Upper lobe of right lung (tissue), 1 donor: ENCODE results near the gene ZNF19. TPM values are rescaled to one million over a fixed set of nuclear protein-coding genes. Genes with fewer than 3 reads are reported as not detected.

ENCODE experiments used
- ATAC-seq: fragments of 200-7000 bp; cut with Tn5 transposase; one replicate; pipeline ENCODE4 v1.9.1; 2020; ENCODE audit warnings: mild to moderate bottlenecking, moderate library complexity
- DNase-seq: peaks from one replicate; pipeline ENCODE4 v3.0.0-alpha.2; 2020
- H3K27ac ChIP-seq: fragments of 200-600 bp; one replicate; pipeline ENCODE4 v1.8.0; 2022
- H3K27me3 ChIP-seq: fragments of 200-600 bp; one replicate; pipeline ENCODE4 v1.8.0; 2022; ENCODE audit warnings: mild to moderate bottlenecking
- H3K36me3 ChIP-seq: fragments of 200-600 bp; one replicate; pipeline ENCODE4 v1.8.0; 2022
- H3K4me1 ChIP-seq: fragments of 200-600 bp; one replicate; pipeline ENCODE4 v1.8.0; 2022
- H3K4me3 ChIP-seq: fragments of 200-600 bp; one replicate; pipeline ENCODE4 v1.8.0; 2022; ENCODE audit warnings: mild to moderate bottlenecking
- H3K9me3 ChIP-seq: fragments of 200-600 bp; one replicate; pipeline ENCODE4 v1.8.0; 2022
- intact Hi-C: fragments of 100-400 bp; cut with DNase I; formaldehyde crosslinking; loops from one replicate; pipeline ENCODE4 v1.11.0; 2022
- long read RNA-seq: library from polyadenylated mRNA; unstranded; transcript quantifications from one replicate; pipeline ENCODE4 v2.0.0, GENCODE V29; 2021
- total RNA-seq: library from RNA; stranded (reverse); fragmentation: NEBNext Ultra II Directional; extraction: Animal tissue kit (Norgen Biotek cat#: 25700); gene quantifications from one replicate; pipeline ENCODE4 v1.2.1, GENCODE V29; 2021
- TF ChIP-seq, protein P1 (sequence below): fragments of 200-600 bp; IDR thresholded peaks from one replicate; pipeline ENCODE4 v1.8.0; 2022; ENCODE audit warnings: antibody characterized with exemption
- donor health status: DM: no; HTN: yes; CAD: no; lungs with severe emphysema.

Gene ZNF19
- 11.4 TPM for total RNA-seq
- long read RNA-seq, partial matches to known transcripts = 1 of 4 reads
- long read RNA-seq, other reads (novel, unspliced or antisense) = 2 of 4 reads

DNA sequence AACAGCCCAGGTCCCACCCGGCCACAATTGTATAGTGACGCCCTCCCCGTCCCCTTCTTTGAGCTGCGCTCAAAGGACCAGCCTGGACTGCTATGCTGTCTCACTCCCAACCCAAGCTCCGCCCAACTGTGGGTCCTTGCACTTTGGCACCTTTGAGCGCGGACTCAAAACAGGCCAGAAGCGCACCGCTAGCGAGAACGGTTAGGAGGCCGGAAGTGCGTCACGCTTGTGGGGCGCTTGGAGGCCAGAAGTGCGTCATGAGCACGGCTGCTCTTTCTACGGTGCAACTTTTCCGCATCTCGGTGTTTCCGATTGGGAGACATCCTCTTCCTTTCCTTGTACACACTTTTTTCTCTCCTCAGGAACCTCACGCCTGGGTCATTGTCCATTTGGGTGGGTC, at the start of gene ZNF19:
ZNF19 (minus strand) TSS at position 203 of the 400 bp plus-strand sequence. CDS start 7,210 bp downstream, outside the sequence.
- no peak for ATAC-seq

DNA sequence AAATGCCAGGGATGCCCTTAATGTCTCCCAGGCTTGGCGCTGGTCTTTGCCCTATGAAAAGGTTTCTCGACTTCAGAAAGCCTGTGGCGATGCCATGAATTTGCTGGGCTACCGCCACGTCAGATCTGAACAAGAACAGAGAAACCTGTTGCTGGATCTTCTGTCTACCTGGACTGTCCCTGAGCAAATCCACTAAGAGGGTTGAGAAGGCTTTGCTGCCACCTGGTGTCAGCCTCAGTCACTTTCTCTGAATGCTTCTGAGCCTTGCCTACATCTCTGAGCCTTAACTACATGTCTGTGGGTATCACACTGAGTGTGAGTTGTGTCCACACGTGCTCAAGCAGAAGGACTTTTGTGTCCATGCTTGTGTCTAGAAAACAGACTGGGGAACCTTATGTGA, 48.5 kb upstream of the ZNF19 start:
- no peak for DNase-seq
- H3K4me3 ChIP-seq = no peak overlapping the region
- intact Hi-C loops = no loop called here
- no peaks in the 10 kb centered on the region for H3K9me3 ChIP-seq
- no peaks in the 10 kb centered on the region for H3K4me1 ChIP-seq
- TF ChIP-seq, protein P1, sequence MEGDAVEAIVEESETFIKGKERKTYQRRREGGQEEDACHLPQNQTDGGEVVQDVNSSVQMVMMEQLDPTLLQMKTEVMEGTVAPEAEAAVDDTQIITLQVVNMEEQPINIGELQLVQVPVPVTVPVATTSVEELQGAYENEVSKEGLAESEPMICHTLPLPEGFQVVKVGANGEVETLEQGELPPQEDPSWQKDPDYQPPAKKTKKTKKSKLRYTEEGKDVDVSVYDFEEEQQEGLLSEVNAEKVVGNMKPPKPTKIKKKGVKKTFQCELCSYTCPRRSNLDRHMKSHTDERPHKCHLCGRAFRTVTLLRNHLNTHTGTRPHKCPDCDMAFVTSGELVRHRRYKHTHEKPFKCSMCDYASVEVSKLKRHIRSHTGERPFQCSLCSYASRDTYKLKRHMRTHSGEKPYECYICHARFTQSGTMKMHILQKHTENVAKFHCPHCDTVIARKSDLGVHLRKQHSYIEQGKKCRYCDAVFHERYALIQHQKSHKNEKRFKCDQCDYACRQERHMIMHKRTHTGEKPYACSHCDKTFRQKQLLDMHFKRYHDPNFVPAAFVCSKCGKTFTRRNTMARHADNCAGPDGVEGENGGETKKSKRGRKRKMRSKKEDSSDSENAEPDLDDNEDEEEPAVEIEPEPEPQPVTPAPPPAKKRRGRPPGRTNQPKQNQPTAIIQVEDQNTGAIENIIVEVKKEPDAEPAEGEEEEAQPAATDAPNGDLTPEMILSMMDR = peak; percentile 47
- no peaks in the 10 kb centered on the region for H3K36me3 ChIP-seq
- H3K27ac ChIP-seq = no peak overlapping the region
- peak; percentile 78 for ATAC-seq
- H3K27me3 ChIP-seq = no peaks in the 10 kb centered on the region

More for the DNA sequence above, at the start of gene ZNF19:
- Histone ChIP-seq H3K27ac (no peak within 1 kb of the TSS), H3K4me1 (no peaks in the 10 kb centered on the region), H3K27me3 (no peaks in the 10 kb centered on the region), H3K9me3 (no peaks in the 10 kb centered on the region), H3K4me3 (no peak within 1 kb of the TSS), H3K36me3 (no peaks in the 10 kb centered on the region)
- TF ChIP-seq, protein P1 = no peak
- intact Hi-C loops = no loop called here
- no peak for DNase-seq

DNA sequence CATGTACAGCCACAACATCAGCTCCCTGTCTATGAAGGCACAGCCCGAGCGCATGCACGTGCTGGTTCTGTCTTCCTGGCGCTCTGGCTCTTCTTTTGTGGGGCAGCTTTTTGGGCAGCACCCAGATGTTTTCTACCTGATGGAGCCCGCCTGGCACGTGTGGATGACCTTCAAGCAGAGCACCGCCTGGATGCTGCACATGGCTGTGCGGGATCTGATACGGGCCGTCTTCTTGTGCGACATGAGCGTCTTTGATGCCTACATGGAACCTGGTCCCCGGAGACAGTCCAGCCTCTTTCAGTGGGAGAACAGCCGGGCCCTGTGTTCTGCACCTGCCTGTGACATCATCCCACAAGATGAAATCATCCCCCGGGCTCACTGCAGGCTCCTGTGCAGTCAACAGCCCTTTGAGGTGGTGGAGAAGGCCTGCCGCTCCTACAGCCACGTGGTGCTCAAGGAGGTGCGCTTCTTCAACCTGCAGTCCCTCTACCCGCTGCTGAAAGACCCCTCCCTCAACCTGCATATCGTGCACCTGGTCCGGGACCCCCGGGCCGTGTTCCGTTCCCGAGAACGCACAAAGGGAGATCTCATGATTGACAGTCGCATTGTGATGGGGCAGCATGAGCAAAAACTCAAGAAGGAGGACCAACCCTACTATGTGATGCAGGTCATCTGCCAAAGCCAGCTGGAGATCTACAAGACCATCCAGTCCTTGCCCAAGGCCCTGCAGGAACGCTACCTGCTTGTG, 47.8 kb upstream of the ZNF19 start:
- intact Hi-C loops = no loop called here
- no peaks in the 10 kb centered on the region for H3K9me3 ChIP-seq
- no peak overlapping the region for H3K27ac ChIP-seq
- no peaks in the 10 kb centered on the region for H3K36me3 ChIP-seq
- DNase-seq = no peak
- no peak for ATAC-seq
- TF ChIP-seq, protein P1 = no peak
- no peak overlapping the region for H3K4me3 ChIP-seq
- no peaks in the 10 kb centered on the region for H3K27me3 ChIP-seq
- no peaks in the 10 kb centered on the region for H3K4me1 ChIP-seq

DNA sequence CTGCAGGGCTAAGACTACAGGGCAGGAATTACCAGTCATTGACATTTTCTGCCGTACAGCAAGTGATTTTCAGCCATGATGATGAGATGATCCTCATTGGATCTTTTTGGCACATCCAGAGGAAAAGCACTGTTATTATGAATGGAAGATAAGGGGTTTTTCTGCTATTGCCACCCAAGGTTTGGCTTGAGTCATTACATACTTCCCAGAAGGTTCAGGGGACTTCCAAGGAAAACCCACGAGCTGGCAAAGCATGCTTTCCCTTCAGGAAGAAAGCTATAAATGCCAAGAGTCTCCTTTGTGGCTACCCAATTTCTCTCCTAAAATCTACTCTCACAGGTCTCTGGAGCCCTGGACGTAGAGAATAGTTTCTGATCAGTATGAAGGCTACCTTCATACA, 43.2 kb upstream of the ZNF19 start:
- H3K4me1 ChIP-seq = no peaks in the 10 kb centered on the region
- no peaks in the 10 kb centered on the region for H3K9me3 ChIP-seq
- intact Hi-C loops = no loop called here
- no peak for DNase-seq
- TF ChIP-seq, protein P1 = no peak
- no peak overlapping the region for H3K27ac ChIP-seq
- no peaks in the 10 kb centered on the region for H3K27me3 ChIP-seq
- no peak for ATAC-seq
- no peak overlapping the region for H3K4me3 ChIP-seq
- H3K36me3 ChIP-seq = no peaks in the 10 kb centered on the region

DNA sequence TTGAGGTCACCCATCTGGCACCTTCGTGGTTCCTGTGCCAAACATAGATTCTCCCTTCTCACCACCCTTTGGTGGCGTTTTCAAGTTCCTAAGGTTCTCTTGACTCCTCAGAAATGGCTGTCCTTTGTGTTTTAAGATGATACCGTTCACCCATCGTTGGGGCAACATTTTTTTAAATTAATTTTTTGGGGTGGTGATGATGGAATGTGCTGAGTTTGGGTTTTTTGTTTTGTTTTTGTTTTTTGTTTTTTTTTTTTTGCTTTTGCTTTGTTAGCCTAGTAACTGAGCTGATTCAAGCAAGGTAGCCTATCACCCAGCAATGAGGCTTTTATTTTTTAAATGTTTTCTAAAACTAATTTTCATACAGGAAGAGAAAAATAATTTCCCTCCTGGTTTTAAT, 39.7 kb upstream of the ZNF19 start:
- TF ChIP-seq, protein P1 = no peak
- Histone ChIP-seq H3K27ac (no peak overlapping the region), H3K27me3 (no peaks in the 10 kb centered on the region), H3K4me1 (no peaks in the 10 kb centered on the region), H3K9me3 (no peaks in the 10 kb centered on the region), H3K36me3 (no peaks in the 10 kb centered on the region), H3K4me3 (no peak overlapping the region)
- no peak for ATAC-seq
- no peak for DNase-seq
- intact Hi-C loops = no loop called here
